Measurements from ENCODE around the gene BAIAP2L1. TPM values are rescaled to one million over a fixed set of nuclear protein-coding genes. Genes with fewer than 3 reads are reported as not detected.

Gene BAIAP2L1
- total RNA-seq, 2 donors from 2014 or later: 2.4 TPM

DNA sequence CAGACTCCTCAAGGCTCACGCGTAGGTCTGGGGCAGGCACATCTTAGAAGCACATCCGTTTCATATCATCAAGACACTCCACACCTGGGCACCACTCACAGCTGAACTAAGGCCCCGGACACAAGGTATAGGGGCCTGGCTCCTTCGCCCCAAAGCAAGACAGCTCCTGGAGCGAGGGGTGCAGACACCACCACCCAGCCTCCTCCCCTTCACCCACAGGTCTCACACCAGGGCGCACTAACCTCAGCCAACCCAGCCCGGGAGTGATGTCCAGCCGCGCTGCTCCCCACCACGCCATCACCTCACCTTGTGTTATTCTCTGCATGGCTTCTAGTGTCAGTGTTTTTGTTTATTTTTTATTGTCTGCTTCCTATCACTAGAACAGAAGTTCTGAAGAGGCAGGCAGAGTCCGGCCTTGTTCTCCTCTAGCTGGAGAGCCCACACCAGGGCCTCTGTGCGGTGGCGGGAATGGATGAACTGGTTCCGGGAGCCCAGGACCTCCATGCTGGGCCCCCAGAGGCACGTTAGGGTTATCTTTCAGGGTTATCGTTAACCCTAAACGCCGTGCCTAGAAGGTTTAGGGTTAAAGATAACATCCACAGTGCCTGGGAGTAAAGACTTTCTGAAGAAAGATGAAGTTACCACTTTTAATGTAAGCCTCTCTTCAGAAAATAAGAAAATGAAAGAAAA, 97.6 kb downstream of the BAIAP2L1 start:
- no peak for DNase-seq

DNA sequence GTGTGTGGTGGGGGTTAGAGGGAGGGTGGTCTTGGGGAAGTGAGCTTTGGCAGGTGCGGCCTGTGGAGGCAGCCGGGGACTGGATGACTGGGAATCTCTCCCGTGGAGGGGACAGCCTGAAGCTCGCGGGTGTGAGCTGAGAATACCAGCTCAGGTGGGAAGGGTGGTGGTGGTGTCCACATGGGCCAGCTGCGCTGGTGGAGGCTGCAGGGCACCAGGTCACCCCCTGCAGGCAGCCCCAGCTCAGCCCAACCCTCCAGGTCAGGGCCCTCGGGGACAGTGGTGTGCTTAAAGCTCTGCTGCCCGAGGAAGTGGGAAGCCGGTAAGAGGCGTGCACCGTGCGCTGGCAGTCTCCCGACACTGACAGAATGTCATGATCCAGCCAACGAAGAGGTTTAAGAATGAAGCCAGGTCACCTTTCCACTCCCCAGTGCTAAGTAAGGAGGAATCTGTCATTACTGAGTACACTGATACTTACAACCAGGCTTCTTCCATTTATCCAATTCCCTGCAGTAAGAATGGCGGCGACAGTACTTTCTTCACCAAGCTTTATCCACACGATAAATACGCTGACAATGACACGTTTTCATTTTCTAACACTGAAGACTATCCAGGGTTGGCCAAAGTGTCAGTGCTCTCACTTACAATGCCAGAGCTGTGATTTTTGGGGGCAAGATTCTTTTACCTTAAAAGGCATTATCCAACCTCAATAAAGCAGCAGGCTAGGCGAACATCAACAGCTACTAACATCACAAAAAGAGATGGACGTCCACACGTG, 99.0 kb downstream of the BAIAP2L1 start:
- DNase-seq (no peak), ATAC-seq (no peak)
- intact Hi-C loops (cut with DNase I): no loop called here

More for the DNA sequence above, 97.6 kb downstream of the BAIAP2L1 start:
- ATAC-seq: no peak
- intact Hi-C loops (cut with DNase I): no loop called here

DNA sequence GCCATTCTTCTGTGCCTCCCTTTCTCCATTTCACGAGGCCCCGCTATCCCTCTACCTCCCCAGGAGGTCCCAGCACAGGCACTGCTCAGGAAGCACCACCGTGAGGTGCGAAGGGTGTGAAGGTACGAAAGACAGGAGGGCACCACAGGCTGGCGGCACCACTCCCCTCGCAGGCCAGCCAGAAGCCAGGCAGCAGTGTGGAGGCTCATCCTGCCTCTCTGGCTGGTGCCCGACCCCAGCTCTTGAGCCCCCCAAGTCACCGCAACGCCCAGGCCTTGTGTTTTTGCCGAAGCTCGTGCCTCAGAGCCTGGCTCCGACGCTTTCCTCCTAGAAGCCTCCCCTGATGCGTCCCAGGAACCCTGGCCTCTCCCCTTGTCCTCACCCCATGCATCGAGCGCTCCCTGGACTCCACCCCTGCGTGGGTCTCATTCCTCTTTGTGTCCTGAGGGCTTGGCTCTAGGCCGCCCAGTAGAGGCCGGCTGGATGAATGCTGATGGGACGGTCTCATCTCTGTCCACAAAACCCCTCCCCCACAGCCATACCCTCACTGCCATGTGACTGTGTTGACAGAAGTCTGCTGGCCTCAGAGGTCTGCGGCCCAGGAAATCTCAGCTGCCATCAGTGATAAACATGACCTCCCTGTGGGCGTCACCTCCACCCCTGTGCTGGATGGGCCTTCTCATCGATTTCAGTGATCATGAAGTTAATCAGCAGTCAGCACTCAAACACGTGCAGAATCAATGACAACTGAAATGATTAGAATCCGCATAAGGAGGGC, 100.1 kb downstream of the BAIAP2L1 start:
- ATAC-seq (no peak), DNase-seq (no peak)
- intact Hi-C loops (cut with DNase I): no loop called here

DNA sequence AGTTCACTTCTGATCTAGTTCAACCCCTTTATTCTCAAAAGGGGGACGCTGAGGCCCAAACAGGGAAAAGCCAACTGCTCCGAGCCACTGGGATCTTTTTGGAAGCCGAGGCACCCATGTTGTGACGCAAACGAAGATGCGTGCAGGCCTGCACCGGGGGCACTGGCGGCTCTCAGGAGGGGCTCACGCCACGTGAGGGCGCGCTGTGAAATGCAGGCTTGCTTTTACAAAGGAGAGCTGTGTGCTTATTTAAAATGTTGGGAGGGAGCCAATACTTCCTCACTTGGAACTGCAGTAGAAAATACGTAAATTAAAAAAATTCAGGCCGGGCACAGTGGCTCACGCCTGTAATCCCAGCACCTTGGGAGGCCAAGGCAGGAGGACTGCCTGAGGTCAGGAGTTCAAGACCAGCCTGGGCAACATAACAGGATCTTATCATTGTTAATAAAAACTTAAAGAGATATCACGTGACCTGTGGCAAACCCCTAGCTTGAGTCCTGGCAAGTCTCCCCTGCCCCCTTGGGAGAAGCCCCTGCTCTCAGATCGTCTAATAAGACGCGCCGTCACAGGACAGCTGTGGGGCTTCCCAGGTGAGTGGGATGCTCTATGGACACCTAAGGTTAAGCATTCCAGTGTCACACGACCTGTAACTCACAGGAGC, 103.1 kb downstream of the BAIAP2L1 start:
- intact Hi-C loops (cut with DNase I): loop anchor here in 1 of 2 donors (10.0 kb wide), 2 partner anchors 447 to 547 kb away; no protein-coding TSS in a partner anchor
- DNase-seq (no peak), ATAC-seq (no peak)

DNA sequence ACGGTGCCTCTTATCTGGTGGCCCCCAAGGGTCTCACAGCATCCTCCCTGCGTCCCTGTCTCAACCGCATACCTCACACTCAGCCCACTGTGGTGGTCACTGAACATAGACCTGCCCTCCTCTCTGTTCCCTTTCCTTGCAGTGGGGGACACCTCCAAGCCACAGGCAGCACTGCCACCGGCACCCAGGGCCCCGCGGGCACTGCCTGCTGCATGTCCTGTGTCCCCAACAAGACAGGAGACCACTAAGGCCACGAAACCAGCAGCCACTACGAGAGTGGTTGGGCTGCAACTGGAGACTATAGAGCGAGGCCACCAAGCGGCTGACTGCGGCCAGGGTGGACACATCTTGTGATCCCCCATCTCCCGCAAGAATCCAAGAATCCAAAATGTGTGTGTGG, 104.1 kb downstream of the BAIAP2L1 start:
- DNase-seq (no peak), ATAC-seq (no peak)
- intact Hi-C loops (cut with DNase I): loop anchor here in 1 of 2 donors (10.0 kb wide), 2 partner anchors 448 to 548 kb away; no protein-coding TSS in a partner anchor

DNA sequence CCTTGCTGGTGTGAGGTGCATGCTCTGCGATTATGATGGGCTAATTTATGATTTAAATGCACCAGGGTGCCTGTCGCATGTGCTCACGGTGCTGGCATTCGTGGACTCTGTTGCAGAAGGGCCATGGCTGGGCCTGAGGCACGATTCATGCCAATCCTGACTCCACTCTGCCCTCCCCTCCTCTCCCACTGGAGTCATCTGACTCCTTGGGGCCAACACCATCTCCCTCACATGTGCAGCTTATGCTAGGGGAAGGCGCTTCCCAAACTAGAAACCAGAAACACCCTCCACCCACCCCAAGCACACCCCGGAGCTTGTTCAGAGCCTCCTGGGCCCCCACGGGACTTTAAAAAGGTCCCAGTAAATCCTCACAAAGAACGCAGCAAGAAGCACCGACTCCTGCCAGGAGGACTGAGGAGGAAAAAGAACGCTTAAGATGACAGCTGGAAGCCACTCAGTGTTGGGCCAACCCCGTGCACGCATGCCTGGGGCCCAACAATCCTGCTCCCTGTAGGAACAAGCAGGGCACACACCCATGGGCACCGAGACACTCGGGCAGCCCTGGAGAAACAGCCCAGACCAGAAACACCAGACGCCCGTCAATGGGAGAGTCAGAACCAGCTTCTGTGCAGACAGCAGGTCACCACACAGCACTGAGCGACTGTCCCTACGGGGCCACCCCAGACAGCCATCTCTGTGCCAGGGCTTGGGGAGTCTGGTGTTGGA, 105.3 kb downstream of the BAIAP2L1 start:
- no peak for DNase-seq
- peak in 1 of 2 donors; percentile 6 for ATAC-seq
- intact Hi-C loops (cut with DNase I): loop anchor here in 1 of 2 donors (2.0 to 10.0 kb wide), 3 partner anchors 105 to 549 kb away; partner anchors contain the start of gene BAIAP2L1

DNA sequence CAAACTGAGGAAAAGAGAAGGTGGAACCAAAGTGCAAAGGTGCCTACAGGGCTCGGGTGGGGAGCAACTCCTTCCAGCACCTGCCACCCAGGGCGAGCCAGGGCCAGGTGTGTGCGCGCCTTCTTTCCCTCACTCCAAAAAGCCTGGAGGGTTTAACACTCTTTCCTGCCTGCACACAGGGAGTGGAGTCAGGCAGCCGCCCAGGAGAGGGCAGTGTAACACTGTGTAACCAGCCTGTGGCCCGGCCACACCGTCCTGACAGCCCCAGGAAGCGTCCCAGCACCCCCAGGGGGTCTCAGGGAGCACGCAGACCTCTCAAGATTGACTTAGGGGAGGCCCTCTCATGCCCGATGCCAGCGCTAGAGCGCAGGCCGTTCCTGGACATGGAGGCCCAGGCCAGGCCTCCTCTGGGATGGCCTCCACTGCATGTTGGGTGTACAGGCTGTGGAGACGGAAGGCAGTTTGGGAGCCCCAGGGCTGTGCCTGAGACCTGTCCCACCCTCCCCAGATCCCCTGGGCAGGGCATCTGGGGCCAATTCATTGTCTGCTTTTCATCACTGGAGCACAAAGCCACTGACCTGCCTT, 106.0 kb downstream of the BAIAP2L1 start:
- ATAC-seq (peak; percentile 65 to 89), DNase-seq (peak; percentile 45)
- intact Hi-C loops (cut with DNase I): loop anchor here in 1 of 2 donors (2.0 to 10.0 kb wide), 3 partner anchors 106 to 550 kb away; partner anchors contain the start of gene BAIAP2L1

DNA sequence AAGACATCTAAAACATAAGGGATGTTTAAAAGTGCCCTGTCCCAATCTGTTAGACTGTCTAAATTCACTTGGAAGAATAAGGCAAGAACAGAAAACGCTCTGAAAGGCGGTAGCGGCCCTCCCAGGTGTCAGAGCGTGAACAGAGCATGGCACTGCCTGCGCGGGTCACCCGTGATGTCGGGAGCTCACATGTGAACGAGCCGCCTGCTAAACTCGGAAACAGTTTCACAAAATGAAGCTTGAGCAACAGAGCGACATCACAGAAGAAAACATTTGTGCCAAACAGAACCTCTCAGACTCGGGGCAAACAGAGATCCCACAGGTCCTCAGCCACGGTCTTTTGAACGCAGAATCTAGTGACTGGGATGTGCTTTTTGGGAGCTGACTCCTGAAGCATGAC, 106.6 kb downstream of the BAIAP2L1 start:
- ATAC-seq: no peak
- DNase-seq: no peak
- intact Hi-C loops (cut with DNase I): loop anchor here in 1 of 2 donors (2.0 to 10.0 kb wide), 3 partner anchors 106 to 550 kb away; partner anchors contain the start of gene BAIAP2L1

DNA sequence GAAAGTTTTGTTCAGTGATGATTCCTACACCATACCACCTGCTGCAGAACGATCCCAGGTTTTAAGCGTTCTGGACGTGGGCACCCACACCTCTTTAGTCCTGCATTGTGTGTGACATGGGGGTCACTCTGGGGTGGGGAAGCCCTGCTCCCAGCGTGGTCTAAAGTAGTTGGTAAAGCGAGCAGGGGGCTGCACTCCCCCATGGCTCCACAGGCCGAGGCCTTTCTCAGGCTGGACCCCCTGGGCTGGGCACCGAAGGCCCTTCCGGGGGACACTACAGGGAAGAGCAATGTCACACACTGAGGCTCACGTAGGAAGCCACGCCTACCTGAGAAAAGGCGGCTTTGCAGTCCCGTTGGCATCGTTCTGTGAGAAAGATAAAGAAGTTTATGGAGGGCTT, 107.1 kb downstream of the BAIAP2L1 start:
- no peak for DNase-seq
- ATAC-seq: no peak
- intact Hi-C loops (cut with DNase I): loop anchor here in 1 of 2 donors (2.0 to 10.0 kb wide), 3 partner anchors 107 to 551 kb away; partner anchors contain the start of gene BAIAP2L1

DNA sequence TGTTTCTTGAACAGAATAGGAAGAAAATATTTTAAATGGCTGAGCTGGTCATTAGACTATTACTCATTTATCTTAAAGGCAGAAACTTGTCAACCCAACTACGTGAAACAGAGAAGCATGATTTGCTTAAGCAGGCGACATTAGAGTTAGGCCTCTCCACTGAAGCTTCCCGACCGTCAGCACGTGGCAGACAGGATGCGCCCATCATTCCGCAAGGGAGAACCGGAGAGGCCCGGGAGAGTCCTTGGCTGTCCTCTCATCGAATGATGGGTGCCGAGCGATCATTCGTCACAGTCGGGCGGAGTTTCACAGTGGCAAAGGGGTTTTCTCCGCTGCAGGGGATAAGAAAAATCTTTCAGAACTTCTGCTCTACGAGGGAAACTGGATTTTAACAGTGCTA, 107.6 kb downstream of the BAIAP2L1 start:
- intact Hi-C loops (cut with DNase I): loop anchor here in 1 of 2 donors (10.0 kb wide), 2 partner anchors 452 to 552 kb away; no protein-coding TSS in a partner anchor
- ATAC-seq: no peak
- DNase-seq: no peak

DNA sequence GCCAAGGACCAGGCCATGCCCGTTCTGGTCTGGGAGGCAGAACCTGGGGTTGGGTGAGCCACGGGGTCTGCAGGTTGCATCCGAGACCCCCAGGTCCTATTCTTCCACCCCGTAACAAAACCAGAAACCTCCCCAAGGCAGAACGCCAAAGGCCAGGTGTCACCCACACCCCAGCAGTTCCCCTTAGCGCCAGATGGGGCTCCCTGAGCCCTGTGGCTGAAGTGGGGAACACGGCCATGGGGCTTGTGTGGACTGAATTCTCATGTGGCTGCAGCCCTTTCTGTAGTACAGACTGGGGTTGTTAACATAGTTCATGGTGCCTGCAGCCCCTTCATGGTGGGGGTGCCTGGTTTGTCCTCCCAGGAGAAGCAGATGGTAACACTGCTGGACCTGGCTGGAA, 109.2 kb downstream of the BAIAP2L1 start:
- ATAC-seq (no peak), DNase-seq (no peak)
- intact Hi-C loops (cut with DNase I): loop anchor here in 1 of 2 donors (10.0 kb wide), 2 partner anchors 453 to 553 kb away; no protein-coding TSS in a partner anchor

DNA sequence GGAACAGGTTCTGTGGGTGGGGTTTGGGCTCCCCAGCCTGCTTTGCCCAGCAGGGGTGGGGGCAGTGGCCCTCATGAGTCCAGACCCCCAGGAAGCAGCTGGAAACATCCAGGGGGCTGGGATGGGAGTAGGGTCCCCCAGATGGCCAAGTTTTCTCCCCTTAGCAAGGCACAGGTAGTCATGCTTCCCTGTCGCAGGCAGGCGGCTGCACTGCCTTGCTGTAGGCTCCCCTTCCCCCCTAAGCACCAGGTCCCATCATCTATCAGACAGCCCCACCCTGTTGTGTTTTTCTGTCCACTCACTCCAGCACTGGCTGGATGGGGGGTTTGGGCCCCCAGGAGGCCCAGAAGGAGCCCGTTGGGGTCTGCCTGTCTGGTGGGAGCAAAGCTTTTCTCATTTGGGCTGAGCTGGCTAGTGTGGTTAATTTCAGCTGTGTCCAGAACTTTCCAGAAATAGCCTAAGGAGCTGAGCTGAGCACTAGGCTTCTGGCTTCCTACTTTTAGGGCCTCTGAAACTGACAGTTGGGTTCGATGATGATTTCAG, 111.5 kb downstream of the BAIAP2L1 start:
- intact Hi-C loops (cut with DNase I): loop anchor here in 1 of 2 donors (5.0 kb wide), 1 partner anchor 37 kb away; the partner anchor contains the start of gene TECPR1
- ATAC-seq (no peak), DNase-seq (no peak)

DNA sequence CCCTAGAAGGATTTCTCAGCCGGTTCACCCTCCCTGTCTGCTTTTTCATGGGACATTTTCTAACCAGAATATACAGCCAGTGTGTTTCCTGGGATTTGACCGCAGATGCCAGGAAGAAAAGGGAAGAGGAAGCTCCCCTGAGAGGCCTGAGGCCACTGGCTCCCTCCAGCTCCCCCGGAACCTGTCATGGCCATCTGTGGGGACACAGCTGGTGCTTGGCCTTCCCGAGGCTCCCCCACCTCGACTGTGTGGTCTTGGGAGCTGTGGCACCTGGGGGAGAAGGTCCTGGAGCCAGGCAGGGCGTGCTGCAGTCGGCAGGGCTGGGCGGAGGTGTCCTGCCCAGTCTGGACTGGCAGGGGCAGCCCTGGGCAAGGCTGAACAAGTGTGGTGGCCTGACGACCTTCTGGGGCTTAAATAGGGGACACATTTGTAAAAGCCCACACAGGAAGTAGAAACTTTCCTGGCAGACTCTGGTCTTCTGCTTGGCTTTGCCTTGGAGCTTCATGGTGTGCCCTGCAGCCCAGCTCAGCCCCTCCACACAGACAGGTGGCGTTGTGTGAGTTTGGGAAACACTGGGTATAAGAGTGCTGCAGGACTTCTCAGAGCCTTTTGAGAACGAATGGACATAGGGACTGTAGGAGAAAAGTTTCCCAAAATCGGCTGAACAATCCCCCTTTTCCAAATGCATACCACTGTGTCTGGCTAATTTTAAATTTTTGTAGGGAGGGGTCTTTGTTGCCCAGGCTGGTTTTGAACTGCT, 112.6 kb downstream of the BAIAP2L1 start:
- DNase-seq (no peak), ATAC-seq (no peak)
- intact Hi-C loops (cut with DNase I): loop anchor here in 1 of 2 donors (5.0 kb wide), 1 partner anchor 36 kb away; the partner anchor contains the start of gene TECPR1

DNA sequence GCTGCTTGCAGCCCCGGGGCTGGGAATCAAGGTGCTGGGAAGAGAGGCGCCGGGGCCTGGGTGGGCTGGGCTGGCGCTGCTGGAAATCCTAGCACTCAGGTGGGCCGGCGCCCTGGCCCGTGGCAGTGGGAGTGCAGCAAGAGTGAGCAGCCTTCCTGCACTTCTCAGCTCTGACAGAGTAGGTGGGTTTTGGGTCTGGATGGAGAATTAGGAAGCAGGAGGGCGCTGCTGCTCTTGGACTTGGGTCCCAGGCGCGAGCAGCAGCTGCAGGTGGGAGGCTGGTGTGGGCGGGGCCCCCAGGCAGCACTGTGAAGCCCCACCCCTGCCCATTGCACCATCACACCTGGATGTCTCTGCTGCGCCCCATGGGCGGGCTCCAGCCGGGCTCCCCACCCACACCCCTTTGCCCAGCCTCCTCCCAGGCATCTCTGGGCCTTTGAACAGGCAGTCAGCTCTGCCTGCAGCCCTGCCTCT, 113.4 kb downstream of the BAIAP2L1 start:
- no peak for ATAC-seq
- intact Hi-C loops (cut with DNase I): loop anchor here in 1 of 2 donors (5.0 kb wide), 1 partner anchor 35 kb away; the partner anchor contains the start of gene TECPR1
- no peak for DNase-seq

DNA sequence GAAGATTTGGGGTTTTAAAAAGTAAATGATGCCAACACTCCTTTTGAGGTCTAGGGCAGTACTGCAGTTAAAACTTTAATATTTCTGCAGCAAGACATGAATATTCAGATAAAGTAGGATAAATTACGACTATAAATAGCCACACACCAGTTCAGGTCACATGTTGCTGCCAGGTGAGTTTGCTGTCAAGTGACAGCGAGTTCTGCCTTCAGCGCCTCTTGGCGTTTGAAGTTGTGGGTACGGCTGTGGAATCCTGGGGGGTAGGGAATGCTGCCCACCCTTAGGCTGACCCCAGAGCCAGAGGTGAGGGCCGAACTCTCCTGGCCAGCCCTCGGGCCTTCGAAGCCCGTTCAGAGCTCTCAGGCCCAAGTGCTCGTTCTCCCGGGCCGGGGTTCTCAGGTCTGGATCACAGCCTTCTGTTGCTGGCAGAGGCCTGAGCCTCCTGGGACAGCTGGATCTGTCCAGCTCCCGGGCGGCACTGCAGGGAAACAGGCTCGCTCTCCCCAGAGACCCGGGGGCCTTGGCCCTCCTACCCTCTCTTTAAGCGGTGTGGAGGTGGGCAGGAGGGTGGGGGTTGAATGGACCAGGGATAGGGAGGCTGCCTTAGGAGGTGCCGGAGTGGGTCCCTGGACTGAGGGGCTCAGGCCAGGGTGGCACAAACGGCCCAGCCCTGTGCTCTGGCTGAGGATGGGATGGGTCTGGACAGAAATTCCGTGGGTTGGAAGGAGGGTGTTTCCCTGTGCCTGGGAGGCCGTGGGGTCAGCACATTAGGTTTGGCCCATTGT, 114.0 kb downstream of the BAIAP2L1 start:
- intact Hi-C loops (cut with DNase I): loop anchor here in 1 of 2 donors (5.0 kb wide), 1 partner anchor 35 kb away; the partner anchor contains the start of gene TECPR1
- DNase-seq: no peak
- ATAC-seq: peak in 1 of 2 donors; percentile 4

Data from left cardiac atrium (tissue), 4 donors.